Measurements from ENCODE around the gene CPLX3. TPM values are rescaled to one million over a fixed set of nuclear protein-coding genes. Genes with fewer than 3 reads are reported as not detected.

CPLX3 gene
- total and polyA plus RNA-seq, 2 experiments from 2014 or later: not detected

- Histone ChIP-seq H3K4me3 (no peak overlapping the region), H3K4me2 (no peak overlapping the region), H2AFZ (no peak overlapping the region), H3K27me3 (peaks cover 18% of the 10 kb centered on the region), H3K9me3 (ENCODE audit: low read depth) (no peaks in the 10 kb centered on the region), H3K36me3 (replicated peaks; ENCODE audit: insufficient read depth, low read depth) (no peaks in the 10 kb centered on the region), H4K20me1 (ENCODE audit: insufficient read depth, poor library complexity, severe bottlenecking) (no peaks in the 10 kb centered on the region), H3K4me1 (ENCODE audit: insufficient read depth) (no peaks in the 10 kb centered on the region), H3K9me2 (replicated peaks; ENCODE audit: insufficient read depth) (no peaks in the 10 kb centered on the region), H3K27ac (no peak overlapping the region), H3K79me2 (no peaks in the 10 kb centered on the region)
- 77% methylated on average over 4 of the region's 4 CpGs for WGBS (ENCODE audit: low lambda C conversion rate, missing lambda C conversion rate)
- no peak for DNase-seq (ENCODE audit: low spot score)
- TF ChIP-seq, protein P1, sequence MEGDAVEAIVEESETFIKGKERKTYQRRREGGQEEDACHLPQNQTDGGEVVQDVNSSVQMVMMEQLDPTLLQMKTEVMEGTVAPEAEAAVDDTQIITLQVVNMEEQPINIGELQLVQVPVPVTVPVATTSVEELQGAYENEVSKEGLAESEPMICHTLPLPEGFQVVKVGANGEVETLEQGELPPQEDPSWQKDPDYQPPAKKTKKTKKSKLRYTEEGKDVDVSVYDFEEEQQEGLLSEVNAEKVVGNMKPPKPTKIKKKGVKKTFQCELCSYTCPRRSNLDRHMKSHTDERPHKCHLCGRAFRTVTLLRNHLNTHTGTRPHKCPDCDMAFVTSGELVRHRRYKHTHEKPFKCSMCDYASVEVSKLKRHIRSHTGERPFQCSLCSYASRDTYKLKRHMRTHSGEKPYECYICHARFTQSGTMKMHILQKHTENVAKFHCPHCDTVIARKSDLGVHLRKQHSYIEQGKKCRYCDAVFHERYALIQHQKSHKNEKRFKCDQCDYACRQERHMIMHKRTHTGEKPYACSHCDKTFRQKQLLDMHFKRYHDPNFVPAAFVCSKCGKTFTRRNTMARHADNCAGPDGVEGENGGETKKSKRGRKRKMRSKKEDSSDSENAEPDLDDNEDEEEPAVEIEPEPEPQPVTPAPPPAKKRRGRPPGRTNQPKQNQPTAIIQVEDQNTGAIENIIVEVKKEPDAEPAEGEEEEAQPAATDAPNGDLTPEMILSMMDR (IDR thresholded peaks at IDR 0.05; ENCODE audit: poor library complexity): no peak
- TF ChIP-seq EZH2 (IDR thresholded peaks at IDR 0.05; ENCODE audit: borderline replicate concordance): no peak
- no peak for TF ChIP-seq EZH2phosphoT487 (IDR thresholded peaks at IDR 0.05; ENCODE audit: low read depth, severe bottlenecking, unreplicated experiment)
Observed at GRCh38 chr15:74832826-74833225, 6.4 kb downstream of the CPLX3 start.

DNA sequence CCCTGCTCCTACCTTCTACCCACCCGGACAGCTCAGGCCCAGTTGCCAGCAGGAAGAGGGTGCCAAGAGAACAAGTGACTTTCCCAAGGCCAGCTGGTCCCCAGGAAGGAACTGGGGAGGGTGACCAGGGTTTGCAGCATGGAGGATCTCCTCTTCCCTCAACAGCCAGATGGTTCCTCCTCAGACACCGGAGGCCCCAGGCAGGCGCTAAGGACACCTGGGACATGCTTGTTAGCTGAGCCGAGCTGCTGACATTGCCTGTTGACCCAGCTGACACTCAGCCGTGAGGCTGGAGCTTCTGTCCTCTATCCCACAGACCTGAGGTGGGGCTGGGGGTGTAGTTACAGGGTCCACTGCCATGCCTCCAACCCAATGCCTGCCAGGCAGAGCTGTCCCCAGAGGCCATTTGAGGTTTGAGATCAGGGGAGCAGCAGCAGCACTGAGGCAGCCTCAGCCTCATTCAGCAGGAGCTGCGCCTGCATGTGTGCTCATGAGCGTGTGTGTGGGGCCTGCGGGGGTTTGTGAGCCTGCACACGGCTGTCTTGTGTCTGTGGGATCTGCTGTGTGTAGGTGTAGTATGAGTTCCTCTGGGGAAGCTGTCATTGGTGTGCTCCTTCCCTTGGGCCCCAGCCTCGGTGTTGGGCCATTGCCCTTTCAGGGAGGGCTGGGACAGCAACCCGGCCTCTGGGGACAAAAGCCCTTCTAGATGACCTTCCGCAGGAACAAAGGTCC is 7.1 kb downstream of the CPLX3 start:
- Histone ChIP-seq H3K27ac (no peak overlapping the region), H3K9me3 (ENCODE audit: low read depth) (no peaks in the 10 kb centered on the region), H3K27me3 (peaks cover 11% of the 10 kb centered on the region), H4K20me1 (ENCODE audit: insufficient read depth, poor library complexity, severe bottlenecking) (no peaks in the 10 kb centered on the region), H3K4me3 (no peak overlapping the region), H3K79me2 (no peaks in the 10 kb centered on the region), H3K4me1 (ENCODE audit: insufficient read depth) (no peaks in the 10 kb centered on the region), H2AFZ (no peak overlapping the region), H3K36me3 (replicated peaks; ENCODE audit: insufficient read depth, low read depth) (no peaks in the 10 kb centered on the region), H3K4me2 (no peak overlapping the region), H3K9me2 (replicated peaks; ENCODE audit: insufficient read depth) (no peaks in the 10 kb centered on the region)
- no peak for TF ChIP-seq EZH2phosphoT487 (IDR thresholded peaks at IDR 0.05; ENCODE audit: low read depth, severe bottlenecking, unreplicated experiment)
- 80% methylated on average over 12 of the region's 12 CpGs for WGBS (ENCODE audit: low lambda C conversion rate, missing lambda C conversion rate)
- DNase-seq (ENCODE audit: low spot score): no peak

DNA sequence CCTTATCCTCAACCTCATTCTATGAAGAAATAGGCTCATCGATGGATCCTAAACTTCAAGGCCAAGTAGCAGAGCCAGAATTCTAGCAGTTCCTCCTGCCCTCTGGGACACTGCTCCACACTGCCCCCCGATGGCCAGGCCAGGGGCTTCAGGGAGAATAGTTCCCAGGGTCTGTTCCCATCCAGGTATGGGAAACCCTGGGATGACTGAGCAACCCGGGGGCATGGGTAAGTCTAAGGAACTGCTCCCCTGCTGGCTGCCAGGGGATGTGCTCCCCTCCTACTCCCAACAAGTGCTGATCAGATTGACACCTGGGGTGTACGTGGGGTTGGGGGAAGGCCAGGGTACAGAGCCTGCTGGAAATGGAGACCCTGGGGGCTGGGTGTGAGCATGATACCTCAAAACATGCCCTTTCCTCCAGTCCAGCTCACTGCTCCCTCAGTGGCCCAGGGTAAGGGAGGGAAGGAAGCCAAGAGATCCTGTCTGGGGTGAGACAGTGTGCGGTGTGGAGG is 8.9 kb downstream of the CPLX3 start:
- no peaks in the 10 kb centered on the region for H3K9me2 ChIP-seq (replicated peaks; ENCODE audit: insufficient read depth)
- H3K4me1 ChIP-seq (ENCODE audit: insufficient read depth): no peaks in the 10 kb centered on the region
- no peak overlapping the region for H2AFZ ChIP-seq
- 34% methylated on average over 4 of the region's 5 CpGs for WGBS (ENCODE audit: low lambda C conversion rate, missing lambda C conversion rate)
- H4K20me1 ChIP-seq (ENCODE audit: insufficient read depth, poor library complexity, severe bottlenecking): no peaks in the 10 kb centered on the region
- TF ChIP-seq EZH2 (IDR thresholded peaks at IDR 0.05; ENCODE audit: borderline replicate concordance) (no peak), EZH2phosphoT487 (IDR thresholded peaks at IDR 0.05; ENCODE audit: low read depth, severe bottlenecking, unreplicated experiment) (no peak)
- TF ChIP-seq, protein P1 (IDR thresholded peaks at IDR 0.05; ENCODE audit: poor library complexity): peak; percentile 55
- no peaks in the 10 kb centered on the region for H3K27me3 ChIP-seq
- H3K9me3 ChIP-seq (ENCODE audit: low read depth): no peaks in the 10 kb centered on the region
- H3K36me3 ChIP-seq (replicated peaks; ENCODE audit: insufficient read depth, low read depth): no peaks in the 10 kb centered on the region
- H3K27ac ChIP-seq: no peak overlapping the region
- no peaks in the 10 kb centered on the region for H3K79me2 ChIP-seq
- H3K4me2 ChIP-seq: no peak overlapping the region
- DNase-seq (ENCODE audit: low spot score): peak; percentile 68
- H3K4me3 ChIP-seq: no peak overlapping the region

- Histone ChIP-seq H3K4me1 (ENCODE audit: insufficient read depth) (peaks cover 4% of the 10 kb centered on the region), H3K9me3 (ENCODE audit: low read depth) (no peaks in the 10 kb centered on the region), H3K27ac (no peak overlapping the region), H3K4me2 (no peak overlapping the region), H3K36me3 (replicated peaks; ENCODE audit: insufficient read depth, low read depth) (no peaks in the 10 kb centered on the region), H3K9me2 (replicated peaks; ENCODE audit: insufficient read depth) (no peaks in the 10 kb centered on the region), H3K4me3 (no peak overlapping the region), H3K27me3 (no peaks in the 10 kb centered on the region), H2AFZ (no peak overlapping the region), H3K79me2 (no peaks in the 10 kb centered on the region), H4K20me1 (ENCODE audit: insufficient read depth, poor library complexity, severe bottlenecking) (peaks cover 1% of the 10 kb centered on the region)
- TF ChIP-seq, protein P1 (IDR thresholded peaks at IDR 0.05; ENCODE audit: poor library complexity): no peak
- TF ChIP-seq EZH2phosphoT487 (IDR thresholded peaks at IDR 0.05; ENCODE audit: low read depth, severe bottlenecking, unreplicated experiment): no peak
- no peak for TF ChIP-seq EZH2 (IDR thresholded peaks at IDR 0.05; ENCODE audit: borderline replicate concordance)
- 95% methylated on average over 7 of the region's 7 CpGs for WGBS (ENCODE audit: low lambda C conversion rate, missing lambda C conversion rate)
- DNase-seq (ENCODE audit: low spot score): no peak
Observed at GRCh38 chr15:74836846-74837245, 10.4 kb downstream of the CPLX3 start.
